Central memory CD8-positive, alpha-beta T cell (primary cell): ENCODE measurements around the gene DTX1.

Experiments used
- ATAC-seq: fragments of 150-1000 bp; cut with Tn5 transposase; replicated peaks from 2 replicates; pipeline ENCODE4 v1.10.0; 2022; ENCODE audit warnings: mild to moderate bottlenecking, moderate FRiP score, moderate number of reproducible peaks; ENCODE audit not compliant: poor library complexity, severe bottlenecking; ENCODE audit errors: extremely low read depth
- DNase-seq, 2 donors: peaks; one replicate each; pipeline ENCODE4 v3.0.0; 2021; ENCODE audit warnings: low spot score in 2 of 2
- H3K27ac Mint-ChIP-seq: one replicate; pipeline ENCODE4 v1.8.0; 2022; ENCODE audit warnings: low read depth, mild to moderate bottlenecking, moderate library complexity, mixed read lengths
- H3K27me3 Mint-ChIP-seq: one replicate; pipeline ENCODE4 v1.8.0; 2022; ENCODE audit warnings: mixed read lengths
- H3K36me3 Mint-ChIP-seq: one replicate; pipeline ENCODE4 v1.8.0; 2022; ENCODE audit warnings: mild to moderate bottlenecking, moderate library complexity, mixed read lengths; ENCODE audit not compliant: insufficient read depth
- H3K4me1 Mint-ChIP-seq: one replicate; pipeline ENCODE4 v1.8.0; 2022; ENCODE audit warnings: mixed read lengths
- H3K4me3 Mint-ChIP-seq: one replicate; pipeline ENCODE4 v1.8.0; 2022; ENCODE audit warnings: mild to moderate bottlenecking, moderate library complexity, mixed read lengths
- H3K9me3 Mint-ChIP-seq: one replicate; pipeline ENCODE4 v1.8.0; 2022; ENCODE audit warnings: mixed read lengths

DTX1 gene

DNA sequence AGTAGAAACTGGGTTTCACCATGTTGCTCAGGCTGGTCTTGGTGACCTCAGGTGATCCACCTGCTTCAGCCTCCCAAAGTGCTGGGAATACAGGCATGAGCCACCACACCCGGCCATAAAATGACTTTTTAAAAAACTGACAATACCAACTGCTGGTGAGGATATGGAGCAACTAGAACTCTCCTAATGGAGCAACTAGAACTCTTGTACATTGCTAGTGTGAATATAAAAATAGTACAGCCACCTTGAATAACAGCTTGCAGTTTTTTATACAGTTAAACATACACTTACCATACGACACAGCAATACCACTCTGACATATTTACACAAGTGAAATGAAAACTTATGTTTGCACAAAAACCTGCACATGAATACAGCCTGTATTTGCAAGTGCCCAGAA is 90.5 kb downstream of the DTX1 start:
- ATAC-seq (no peak), DNase-seq (no peak)
- no peak overlapping the region for H3K27ac Mint-ChIP-seq
- H3K36me3 Mint-ChIP-seq, result no peaks in the 10 kb centered on the region
- H3K9me3 Mint-ChIP-seq, result no peaks in the 10 kb centered on the region
- no peak overlapping the region for H3K4me3 Mint-ChIP-seq
- peaks cover 15% of the 10 kb centered on the region for H3K27me3 Mint-ChIP-seq
- peaks cover 2% of the 10 kb centered on the region for H3K4me1 Mint-ChIP-seq
